ENCODE results near the gene PLEKHO2.

Gene PLEKHO2

GRCh38 chr15:64825431-64826294 is 16.1 kb upstream of the PLEKHO2 start, which contains the start of gene PIF1:
PIF1 (minus strand) TSS chr15:64825647; CDS start chr15:64824335, 1,312 bp downstream.
- peak; percentile 72 to 84 for DNase-seq (ENCODE audit: low read depth in 2 of 2)

- no peak for DNase-seq (ENCODE audit: low read depth in 2 of 2)
Measured at GRCh38 chr15:64828985-64829384, 12.7 kb upstream of the PLEKHO2 start.

GRCh38 chr15:64833690-64834089 is 8.0 kb upstream of the PLEKHO2 start:
- no peak for DNase-seq (ENCODE audit: low read depth in 2 of 2)

- DNase-seq (ENCODE audit: low read depth in 2 of 2) = no peak
Measured at GRCh38 chr15:64836023-64836536, 5.6 kb upstream of the PLEKHO2 start.

GRCh38 chr15:64837502-64837901 is 4.2 kb upstream of the PLEKHO2 start:
- peak in 1 of 2 donors; percentile 33 for DNase-seq (ENCODE audit: low read depth in 2 of 2)

GRCh38 chr15:64841060-64841343 is 713 bp upstream of the PLEKHO2 start:
- DNase-seq (ENCODE audit: low read depth in 2 of 2) = no peak

GRCh38 chr15:64842096-64842939 is 603 bp downstream of the PLEKHO2 start:
- DNase-seq (ENCODE audit: low read depth in 2 of 2) = no peak

- DNase-seq (ENCODE audit: low read depth in 2 of 2) = no peak
Measured at GRCh38 chr15:64842986-64843561, 1.4 kb downstream of the PLEKHO2 start.

- DNase-seq (ENCODE audit: low read depth in 2 of 2) = no peak
Measured at GRCh38 chr15:64843991-64844390, 2.3 kb downstream of the PLEKHO2 start.

- DNase-seq (ENCODE audit: low read depth in 2 of 2) = no peak
Measured at GRCh38 chr15:64844576-64845145, 2.9 kb downstream of the PLEKHO2 start.

GRCh38 chr15:64845183-64845611 is 3.5 kb downstream of the PLEKHO2 start:
- DNase-seq (ENCODE audit: low read depth in 2 of 2) = no peak

GRCh38 chr15:64845831-64846595 is 4.3 kb downstream of the PLEKHO2 start:
- no peak for DNase-seq (ENCODE audit: low read depth in 2 of 2)

GRCh38 chr15:64847016-64847415 is 5.3 kb downstream of the PLEKHO2 start:
- DNase-seq (ENCODE audit: low read depth in 2 of 2) = no peak

GRCh38 chr15:64847448-64847847 is 5.7 kb downstream of the PLEKHO2 start:
- no peak for DNase-seq (ENCODE audit: low read depth in 2 of 2)

- no peak for DNase-seq (ENCODE audit: low read depth in 2 of 2)
Measured at GRCh38 chr15:64847876-64848716, 6.4 kb downstream of the PLEKHO2 start.

GRCh38 chr15:64850778-64851502 is 9.2 kb downstream of the PLEKHO2 start:
- DNase-seq (ENCODE audit: low read depth in 2 of 2) = no peak

- no peak for DNase-seq (ENCODE audit: low read depth in 2 of 2)
Measured at GRCh38 chr15:64851503-64851840, 9.8 kb downstream of the PLEKHO2 start.

- DNase-seq (ENCODE audit: low read depth in 2 of 2) = no peak
Measured at GRCh38 chr15:64854041-64854440, 12.3 kb downstream of the PLEKHO2 start.

GRCh38 chr15:64854526-64854925 is 12.8 kb downstream of the PLEKHO2 start:
- DNase-seq (ENCODE audit: low read depth in 2 of 2) = no peak
